Ishikawa (cell line): ENCODE measurements around the gene FUT1.

ENCODE experiments used
- CEBPB ChIP-seq: IDR thresholded peaks from 2 replicates; pipeline ENCODE4 v1.6.1; 2012
- CREB1 ChIP-seq: IDR thresholded peaks from 2 replicates; pipeline ENCODE4 v1.6.1; 2012; ENCODE audit warnings: low read depth
- EGR1 ChIP-seq: IDR thresholded peaks from 2 replicates; pipeline ENCODE4 v1.6.1; 2012
- EP300 ChIP-seq: IDR thresholded peaks from 2 replicates; pipeline ENCODE4 v1.6.1; 2012; ENCODE audit warnings: borderline replicate concordance
- FOXM1 ChIP-seq: IDR thresholded peaks from 2 replicates; pipeline ENCODE4 v1.6.1; 2012; ENCODE audit warnings: low read depth, borderline replicate concordance
- NFIC ChIP-seq: IDR thresholded peaks from 2 replicates; pipeline ENCODE4 v1.6.1; 2012
- RAD21 ChIP-seq: IDR thresholded peaks from 2 replicates; pipeline ENCODE4 v1.6.1; 2012; ENCODE audit warnings: low read depth
- TAF1 ChIP-seq: IDR thresholded peaks from 2 replicates; pipeline ENCODE4 v1.6.1; 2012; ENCODE audit warnings: low read depth, mild to moderate bottlenecking
- TCF12 ChIP-seq: IDR thresholded peaks from 2 replicates; pipeline ENCODE4 v1.6.1; 2012; ENCODE audit warnings: low read depth
- TEAD4 ChIP-seq: IDR thresholded peaks from 2 replicates; pipeline ENCODE4 v1.6.1; 2012
- YY1 ChIP-seq: IDR thresholded peaks from 2 replicates; pipeline ENCODE4 v1.6.1; 2012; ENCODE audit warnings: low read depth
- ZBTB7A ChIP-seq: IDR thresholded peaks from 2 replicates; pipeline ENCODE4 v1.6.1; 2012; ENCODE audit warnings: low read depth
- TF ChIP-seq, protein P1 (sequence below): IDR thresholded peaks from 2 replicates; pipeline ENCODE4 v1.6.1; 2012
- TF ChIP-seq, protein P2 (sequence below): IDR thresholded peaks from 2 replicates; pipeline ENCODE4 v1.6.1; 2012; ENCODE audit warnings: low read depth, mild to moderate bottlenecking

FUT1 gene

DNA sequence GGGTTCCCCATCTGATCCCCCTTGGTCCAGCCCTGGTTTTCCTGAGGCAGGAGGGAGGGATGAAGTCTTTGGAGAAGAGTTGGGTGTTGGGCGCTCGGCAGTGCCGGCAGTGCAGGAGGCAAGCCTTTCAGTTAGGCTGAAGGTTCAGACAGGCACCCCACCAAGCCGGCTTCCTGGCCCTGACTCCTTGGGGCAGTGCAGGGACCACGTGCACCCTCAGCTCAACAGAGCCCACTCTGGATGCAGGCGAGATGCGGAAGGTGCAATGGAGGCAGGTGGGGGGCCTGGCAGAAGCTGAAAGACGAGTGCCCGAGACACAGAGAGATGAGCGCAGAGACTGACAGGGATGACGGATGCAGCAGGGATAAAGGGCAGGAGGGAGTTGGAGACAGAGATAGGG is 44.0 kb downstream of the FUT1 start:
- TF ChIP-seq NFIC: no peak
- TF ChIP-seq FOXM1: no peak
- no peak for TF ChIP-seq ZBTB7A
- no peak for TF ChIP-seq TCF12
- no peak for TF ChIP-seq CREB1

DNA sequence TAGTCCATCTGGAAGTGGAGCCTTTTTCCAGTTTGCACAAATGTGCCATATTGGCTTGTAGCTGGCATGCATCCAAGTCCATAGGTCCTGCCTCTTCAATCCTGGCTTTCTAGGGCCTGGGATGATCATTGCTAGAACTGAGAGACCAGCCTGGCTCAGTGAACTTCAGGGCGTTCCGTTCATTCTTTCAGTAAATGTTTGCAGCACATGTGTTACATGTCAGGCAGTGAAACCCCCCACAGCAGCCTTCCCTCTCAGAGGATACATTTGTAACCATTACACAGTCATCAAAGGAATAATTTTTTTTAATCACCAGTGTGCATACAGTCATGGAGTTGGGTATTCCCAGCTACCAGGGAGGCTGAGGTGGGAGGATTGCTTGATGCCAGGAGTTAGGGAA is 47.0 kb downstream of the FUT1 start:
- TF ChIP-seq NFIC (peak; percentile 17; the same call in 1 of the 2 replicates), EGR1 (no peak)

DNA sequence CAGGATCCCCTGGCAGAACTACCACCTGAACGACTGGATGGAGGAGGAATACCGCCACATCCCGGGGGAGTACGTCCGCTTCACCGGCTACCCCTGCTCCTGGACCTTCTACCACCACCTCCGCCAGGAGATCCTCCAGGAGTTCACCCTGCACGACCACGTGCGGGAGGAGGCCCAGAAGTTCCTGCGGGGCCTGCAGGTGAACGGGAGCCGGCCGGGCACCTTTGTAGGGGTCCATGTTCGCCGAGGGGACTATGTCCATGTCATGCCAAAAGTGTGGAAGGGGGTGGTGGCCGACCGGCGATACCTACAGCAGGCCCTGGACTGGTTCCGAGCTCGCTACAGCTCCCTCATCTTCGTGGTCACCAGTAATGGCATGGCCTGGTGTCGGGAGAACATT is 49.1 kb downstream of the FUT1 start:
- TF ChIP-seq, protein P1, sequence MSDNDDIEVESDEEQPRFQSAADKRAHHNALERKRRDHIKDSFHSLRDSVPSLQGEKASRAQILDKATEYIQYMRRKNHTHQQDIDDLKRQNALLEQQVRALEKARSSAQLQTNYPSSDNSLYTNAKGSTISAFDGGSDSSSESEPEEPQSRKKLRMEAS: no peak
- TF ChIP-seq TAF1: no peak
- no peak for TF ChIP-seq EP300
- TF ChIP-seq CREB1: no peak
- TF ChIP-seq YY1: no peak
- TF ChIP-seq NFIC: no peak
- no peak for TF ChIP-seq TEAD4
- TF ChIP-seq ZBTB7A: no peak
- TF ChIP-seq TCF12: no peak
- TF ChIP-seq CEBPB: no peak
- no peak for TF ChIP-seq FOXM1
- no peak for TF ChIP-seq EGR1
- no peak for TF ChIP-seq RAD21

DNA sequence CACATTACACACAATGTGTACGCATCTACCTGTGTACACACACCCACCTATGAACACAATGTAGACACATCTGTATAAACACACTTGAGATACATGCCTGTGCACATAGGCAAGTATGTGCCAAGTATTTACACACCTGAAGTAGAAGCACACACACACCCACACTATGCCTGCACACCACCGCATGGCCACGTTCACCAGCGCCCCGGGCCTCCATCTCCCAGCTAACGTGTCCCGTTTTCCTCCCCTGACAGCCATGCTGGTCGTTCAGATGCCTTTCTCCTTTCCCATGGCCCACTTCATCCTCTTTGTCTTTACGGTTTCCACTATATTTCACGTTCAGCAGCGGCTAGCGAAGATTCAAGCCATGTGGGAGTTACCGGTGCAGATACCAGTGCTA is 49.7 kb downstream of the FUT1 start:
- TF ChIP-seq TEAD4 (no peak), RAD21 (no peak), NFIC (no peak), CEBPB (no peak), TAF1 (no peak), FOXM1 (no peak), ZBTB7A (no peak), TCF12 (no peak), YY1 (no peak), CREB1 (no peak), EP300 (no peak), EGR1 (no peak)
- TF ChIP-seq, protein P2, sequence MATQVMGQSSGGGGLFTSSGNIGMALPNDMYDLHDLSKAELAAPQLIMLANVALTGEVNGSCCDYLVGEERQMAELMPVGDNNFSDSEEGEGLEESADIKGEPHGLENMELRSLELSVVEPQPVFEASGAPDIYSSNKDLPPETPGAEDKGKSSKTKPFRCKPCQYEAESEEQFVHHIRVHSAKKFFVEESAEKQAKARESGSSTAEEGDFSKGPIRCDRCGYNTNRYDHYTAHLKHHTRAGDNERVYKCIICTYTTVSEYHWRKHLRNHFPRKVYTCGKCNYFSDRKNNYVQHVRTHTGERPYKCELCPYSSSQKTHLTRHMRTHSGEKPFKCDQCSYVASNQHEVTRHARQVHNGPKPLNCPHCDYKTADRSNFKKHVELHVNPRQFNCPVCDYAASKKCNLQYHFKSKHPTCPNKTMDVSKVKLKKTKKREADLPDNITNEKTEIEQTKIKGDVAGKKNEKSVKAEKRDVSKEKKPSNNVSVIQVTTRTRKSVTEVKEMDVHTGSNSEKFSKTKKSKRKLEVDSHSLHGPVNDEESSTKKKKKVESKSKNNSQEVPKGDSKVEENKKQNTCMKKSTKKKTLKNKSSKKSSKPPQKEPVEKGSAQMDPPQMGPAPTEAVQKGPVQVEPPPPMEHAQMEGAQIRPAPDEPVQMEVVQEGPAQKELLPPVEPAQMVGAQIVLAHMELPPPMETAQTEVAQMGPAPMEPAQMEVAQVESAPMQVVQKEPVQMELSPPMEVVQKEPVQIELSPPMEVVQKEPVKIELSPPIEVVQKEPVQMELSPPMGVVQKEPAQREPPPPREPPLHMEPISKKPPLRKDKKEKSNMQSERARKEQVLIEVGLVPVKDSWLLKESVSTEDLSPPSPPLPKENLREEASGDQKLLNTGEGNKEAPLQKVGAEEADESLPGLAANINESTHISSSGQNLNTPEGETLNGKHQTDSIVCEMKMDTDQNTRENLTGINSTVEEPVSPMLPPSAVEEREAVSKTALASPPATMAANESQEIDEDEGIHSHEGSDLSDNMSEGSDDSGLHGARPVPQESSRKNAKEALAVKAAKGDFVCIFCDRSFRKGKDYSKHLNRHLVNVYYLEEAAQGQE: no peak

DNA sequence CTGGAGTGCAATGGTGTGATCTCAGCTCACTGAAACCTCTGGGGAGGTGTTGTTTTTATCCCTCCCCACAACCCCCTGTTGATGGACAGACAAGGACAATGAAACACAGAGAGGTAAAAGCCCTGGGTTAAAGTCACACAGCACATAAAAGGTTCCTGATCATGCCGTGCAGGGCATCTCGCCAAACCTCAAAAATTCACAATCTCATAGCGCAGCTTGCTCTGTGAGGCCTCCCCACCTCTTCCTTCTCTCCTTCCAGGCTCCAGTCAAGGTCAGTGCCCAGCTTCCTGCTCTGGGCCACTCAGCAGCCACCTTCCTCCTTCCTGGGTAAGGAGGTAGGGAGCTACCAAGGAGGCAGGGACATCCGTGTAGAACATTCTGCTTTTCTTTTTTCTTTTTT is 54.4 kb downstream of the FUT1 start:
- TF ChIP-seq, protein P1: no peak
- peak; percentile 51 for TF ChIP-seq NFIC
